HG02970 (cell line): ENCODE data around the gene TIMM44.
"Not testable (repeated sequence)": the region's sequence is repeated elsewhere in the genome, so short reads cannot be mapped to it uniquely, and the experiment has no call there.

Experiments used
- ATAC-seq: cut with Tn5 transposase; IDR thresholded peaks from one replicate; pipeline ENCODE4 v1.9.1; 2021; ENCODE audit warnings: mild to moderate bottlenecking, moderate library complexity, moderate number of reproducible peaks; ENCODE audit not compliant: unreplicated experiment, low FRiP score

Gene TIMM44

GRCh38 chr19:7977021-7977722, 33.7 kb upstream of the TIMM44 start:
- no peak for ATAC-seq

GRCh38 chr19:7976461-7976860, 33.0 kb upstream of the TIMM44 start:
- ATAC-seq: no peak

GRCh38 chr19:7975037-7975436, 31.6 kb upstream of the TIMM44 start:
- no peak for ATAC-seq

- no peak for ATAC-seq
Measured at GRCh38 chr19:7973883-7974282, 30.4 kb upstream of the TIMM44 start.

GRCh38 chr19:7971553-7972520, 28.4 kb upstream of the TIMM44 start:
- ATAC-seq: no peak

GRCh38 chr19:7970716-7971448, 27.4 kb upstream of the TIMM44 start:
- no peak for ATAC-seq

GRCh38 chr19:7969555-7969939, 26.1 kb upstream of the TIMM44 start:
- no peak for ATAC-seq

GRCh38 chr19:7968796-7969554, 25.5 kb upstream of the TIMM44 start:
- no peak for ATAC-seq

- no peak for ATAC-seq
Measured at GRCh38 chr19:7968008-7968795, 24.7 kb upstream of the TIMM44 start.

GRCh38 chr19:7965921-7966665, 22.6 kb upstream of the TIMM44 start:
- ATAC-seq: no peak

- ATAC-seq: no peak
Measured at GRCh38 chr19:7965259-7965841, 21.9 kb upstream of the TIMM44 start.

GRCh38 chr19:7963566-7963965, 20.1 kb upstream of the TIMM44 start:
- ATAC-seq: no peak

GRCh38 chr19:7962644-7963268, 19.3 kb upstream of the TIMM44 start:
- ATAC-seq: no peak

GRCh38 chr19:7961920-7962626, 18.6 kb upstream of the TIMM44 start:
- no peak for ATAC-seq

GRCh38 chr19:7961082-7961481, 17.6 kb upstream of the TIMM44 start:
- ATAC-seq: not testable (repeated sequence)

GRCh38 chr19:7959211-7959610, 15.7 kb upstream of the TIMM44 start:
- no peak for ATAC-seq

GRCh38 chr19:7955696-7956095, 12.2 kb upstream of the TIMM44 start:
- no peak for ATAC-seq
